PC-9 (cell line): ENCODE results near the gene MASP1.

ENCODE experiments used
- EZH2 ChIP-seq: fragments of 200-600 bp; sonication (generic); IDR thresholded peaks from 2 replicates; pipeline ENCODE4 v1.8.0; 2017; ENCODE audit warnings: antibody characterized with exemption, low read depth
- TF ChIP-seq, protein P1 (sequence below): fragments of 200-600 bp; sonication (generic); conservative IDR thresholded peaks from 2 replicates; pipeline ENCODE4 v1.6.1; 2017; ENCODE audit warnings: mixed run types, antibody characterized with exemption, mild to moderate bottlenecking, moderate library complexity

DNA sequence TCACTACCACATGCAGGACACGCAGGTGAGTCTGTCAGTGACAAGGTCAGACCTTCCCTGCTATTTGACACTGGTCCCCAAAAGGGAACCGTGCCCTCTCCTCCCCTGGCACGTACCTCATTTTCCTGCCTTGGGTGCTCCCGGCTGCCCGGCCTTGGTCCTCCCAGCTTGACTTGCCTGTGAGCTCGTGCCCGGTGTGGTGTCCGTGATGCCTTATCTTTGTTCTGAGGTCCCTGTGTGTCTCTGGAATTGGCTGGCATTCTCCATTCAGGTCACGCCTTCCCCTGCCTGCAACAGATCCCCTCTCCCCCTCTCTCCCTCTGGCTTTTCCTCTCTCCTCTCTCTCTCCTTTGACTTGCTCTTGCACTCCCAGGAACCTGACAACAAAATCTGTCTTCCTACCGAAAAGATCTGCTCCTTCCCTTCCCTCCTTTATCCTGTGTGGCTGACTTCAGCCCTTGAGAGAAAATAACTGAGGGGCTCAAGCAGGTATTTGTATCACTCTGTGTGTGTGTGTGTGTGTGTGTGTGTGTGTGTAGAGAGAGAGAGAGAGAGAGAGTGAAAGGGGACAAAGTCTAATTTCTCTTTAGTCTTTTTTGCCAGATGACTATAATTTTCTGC, at the start of gene MASP1:
- TF ChIP-seq, protein P1, sequence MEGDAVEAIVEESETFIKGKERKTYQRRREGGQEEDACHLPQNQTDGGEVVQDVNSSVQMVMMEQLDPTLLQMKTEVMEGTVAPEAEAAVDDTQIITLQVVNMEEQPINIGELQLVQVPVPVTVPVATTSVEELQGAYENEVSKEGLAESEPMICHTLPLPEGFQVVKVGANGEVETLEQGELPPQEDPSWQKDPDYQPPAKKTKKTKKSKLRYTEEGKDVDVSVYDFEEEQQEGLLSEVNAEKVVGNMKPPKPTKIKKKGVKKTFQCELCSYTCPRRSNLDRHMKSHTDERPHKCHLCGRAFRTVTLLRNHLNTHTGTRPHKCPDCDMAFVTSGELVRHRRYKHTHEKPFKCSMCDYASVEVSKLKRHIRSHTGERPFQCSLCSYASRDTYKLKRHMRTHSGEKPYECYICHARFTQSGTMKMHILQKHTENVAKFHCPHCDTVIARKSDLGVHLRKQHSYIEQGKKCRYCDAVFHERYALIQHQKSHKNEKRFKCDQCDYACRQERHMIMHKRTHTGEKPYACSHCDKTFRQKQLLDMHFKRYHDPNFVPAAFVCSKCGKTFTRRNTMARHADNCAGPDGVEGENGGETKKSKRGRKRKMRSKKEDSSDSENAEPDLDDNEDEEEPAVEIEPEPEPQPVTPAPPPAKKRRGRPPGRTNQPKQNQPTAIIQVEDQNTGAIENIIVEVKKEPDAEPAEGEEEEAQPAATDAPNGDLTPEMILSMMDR = no peak
- no peak for TF ChIP-seq EZH2
